COLO668 (cell line): Measurements from ENCODE around the gene GOLPH3.
A peak's percentile ranks its signal among the peaks of the same experiment; 100 is the strongest.

Experiments used
- DNase-seq: peaks from one replicate; lab custom pipeline; 2025; ENCODE audit not compliant: unreplicated experiment; lab: John Stamatoyannopoulos, UW

GOLPH3 gene

GRCh38 chr5:32076699-32077695 is 97.1 kb downstream of the GOLPH3 start:
- DNase-seq: peak; percentile 29
